ENCODE measurements around the gene CSF1.

The CSF1 gene

DNA sequence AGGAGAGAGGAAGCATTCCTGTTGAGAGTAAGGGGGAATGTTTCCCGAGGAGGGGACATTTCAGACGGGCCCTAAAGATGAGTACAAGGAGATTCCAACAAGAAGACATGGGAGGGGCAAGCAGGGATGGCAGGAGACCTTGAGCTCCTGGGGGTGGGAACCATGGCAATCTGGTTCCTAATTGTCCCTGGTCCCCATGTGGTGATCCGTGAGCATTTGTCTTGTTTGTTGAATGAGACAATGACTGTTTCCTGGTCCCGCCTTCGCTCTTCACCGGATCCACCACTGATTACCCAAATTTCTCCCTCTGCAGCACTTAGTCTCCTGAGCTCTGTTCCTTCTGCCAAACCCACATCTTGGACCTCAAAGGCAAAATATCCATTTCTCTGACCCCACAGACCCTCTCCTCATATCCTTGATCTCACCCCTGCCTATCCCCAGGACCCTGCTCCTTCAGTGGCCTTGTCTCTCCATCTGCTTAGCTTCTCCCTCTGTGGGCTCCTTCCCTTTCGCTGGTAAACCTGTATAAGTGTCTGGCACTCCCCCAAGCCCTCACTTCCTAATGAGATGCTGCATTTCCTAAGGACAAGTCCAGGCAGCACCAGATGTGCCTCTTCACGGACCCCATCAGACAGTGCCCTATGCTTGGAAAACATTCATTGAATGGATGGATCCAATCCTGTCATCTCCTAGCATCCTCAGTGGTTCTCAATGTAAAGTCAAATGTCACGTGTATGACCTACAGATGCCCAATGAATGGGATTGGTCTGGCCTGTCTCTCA is 8.3 kb upstream of the CSF1 start:
- Histone ChIP-seq H3K27ac (ENCODE audit: poor library complexity, severe bottlenecking) (no peak overlapping the region), H3K4me3 (ENCODE audit: severe bottlenecking) (no peak overlapping the region), H3K27me3 (ENCODE audit: insufficient read depth, poor library complexity, severe bottlenecking) (no peaks in the 10 kb centered on the region), H3K9me3 (ENCODE audit: severe bottlenecking) (no peaks in the 10 kb centered on the region), H3K4me1 (ENCODE audit: insufficient read depth, poor library complexity, severe bottlenecking) (no peaks in the 10 kb centered on the region), H3K36me3 (ENCODE audit: low read depth) (no peaks in the 10 kb centered on the region)
- DNase-seq (ENCODE audit: low spot score) = no peak
- no peak for ATAC-seq (ENCODE audit: low read depth)
- TF ChIP-seq, protein P1, sequence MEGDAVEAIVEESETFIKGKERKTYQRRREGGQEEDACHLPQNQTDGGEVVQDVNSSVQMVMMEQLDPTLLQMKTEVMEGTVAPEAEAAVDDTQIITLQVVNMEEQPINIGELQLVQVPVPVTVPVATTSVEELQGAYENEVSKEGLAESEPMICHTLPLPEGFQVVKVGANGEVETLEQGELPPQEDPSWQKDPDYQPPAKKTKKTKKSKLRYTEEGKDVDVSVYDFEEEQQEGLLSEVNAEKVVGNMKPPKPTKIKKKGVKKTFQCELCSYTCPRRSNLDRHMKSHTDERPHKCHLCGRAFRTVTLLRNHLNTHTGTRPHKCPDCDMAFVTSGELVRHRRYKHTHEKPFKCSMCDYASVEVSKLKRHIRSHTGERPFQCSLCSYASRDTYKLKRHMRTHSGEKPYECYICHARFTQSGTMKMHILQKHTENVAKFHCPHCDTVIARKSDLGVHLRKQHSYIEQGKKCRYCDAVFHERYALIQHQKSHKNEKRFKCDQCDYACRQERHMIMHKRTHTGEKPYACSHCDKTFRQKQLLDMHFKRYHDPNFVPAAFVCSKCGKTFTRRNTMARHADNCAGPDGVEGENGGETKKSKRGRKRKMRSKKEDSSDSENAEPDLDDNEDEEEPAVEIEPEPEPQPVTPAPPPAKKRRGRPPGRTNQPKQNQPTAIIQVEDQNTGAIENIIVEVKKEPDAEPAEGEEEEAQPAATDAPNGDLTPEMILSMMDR (IDR thresholded peaks at IDR 0.05; ENCODE audit: poor library complexity, severe bottlenecking) = no peak

DNA sequence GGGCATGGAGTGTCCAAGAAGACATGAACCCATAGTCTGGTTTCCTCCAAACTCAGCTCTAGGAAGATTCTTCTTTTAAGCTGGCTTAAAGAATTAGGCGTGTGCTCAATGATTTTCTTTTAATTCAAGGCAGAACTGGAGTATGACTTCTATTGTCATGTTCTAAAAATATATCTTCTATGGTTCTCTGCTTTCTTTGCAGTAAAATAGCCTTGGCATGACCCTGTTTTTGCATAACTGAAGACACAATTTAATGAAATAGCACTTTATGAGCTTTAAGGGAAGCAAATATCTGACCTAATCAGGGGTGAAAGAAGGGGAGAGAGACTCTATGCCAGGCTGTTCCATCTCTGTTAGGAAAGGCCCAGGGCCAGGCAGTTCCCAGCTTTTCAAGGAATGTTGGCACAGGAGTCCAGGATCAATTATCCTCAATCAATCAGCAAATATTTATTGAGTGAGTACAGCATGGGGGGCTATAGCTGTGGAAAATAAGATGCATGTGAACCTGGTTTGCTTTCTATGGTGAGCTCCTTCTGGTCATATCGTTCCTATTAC is 7.2 kb upstream of the CSF1 start:
- no peak overlapping the region for H3K27ac ChIP-seq (ENCODE audit: poor library complexity, severe bottlenecking)
- DNase-seq (ENCODE audit: low spot score) (no peak), ATAC-seq (ENCODE audit: low read depth) (no peak)
- no peaks in the 10 kb centered on the region for H3K27me3 ChIP-seq (ENCODE audit: insufficient read depth, poor library complexity, severe bottlenecking)
- H3K4me1 ChIP-seq (ENCODE audit: insufficient read depth, poor library complexity, severe bottlenecking) = no peaks in the 10 kb centered on the region
- H3K9me3 ChIP-seq (ENCODE audit: severe bottlenecking) = no peaks in the 10 kb centered on the region
- TF ChIP-seq, protein P1 (IDR thresholded peaks at IDR 0.05; ENCODE audit: poor library complexity, severe bottlenecking) = no peak
- no peaks in the 10 kb centered on the region for H3K36me3 ChIP-seq (ENCODE audit: low read depth)
- no peak overlapping the region for H3K4me3 ChIP-seq (ENCODE audit: severe bottlenecking)

DNA sequence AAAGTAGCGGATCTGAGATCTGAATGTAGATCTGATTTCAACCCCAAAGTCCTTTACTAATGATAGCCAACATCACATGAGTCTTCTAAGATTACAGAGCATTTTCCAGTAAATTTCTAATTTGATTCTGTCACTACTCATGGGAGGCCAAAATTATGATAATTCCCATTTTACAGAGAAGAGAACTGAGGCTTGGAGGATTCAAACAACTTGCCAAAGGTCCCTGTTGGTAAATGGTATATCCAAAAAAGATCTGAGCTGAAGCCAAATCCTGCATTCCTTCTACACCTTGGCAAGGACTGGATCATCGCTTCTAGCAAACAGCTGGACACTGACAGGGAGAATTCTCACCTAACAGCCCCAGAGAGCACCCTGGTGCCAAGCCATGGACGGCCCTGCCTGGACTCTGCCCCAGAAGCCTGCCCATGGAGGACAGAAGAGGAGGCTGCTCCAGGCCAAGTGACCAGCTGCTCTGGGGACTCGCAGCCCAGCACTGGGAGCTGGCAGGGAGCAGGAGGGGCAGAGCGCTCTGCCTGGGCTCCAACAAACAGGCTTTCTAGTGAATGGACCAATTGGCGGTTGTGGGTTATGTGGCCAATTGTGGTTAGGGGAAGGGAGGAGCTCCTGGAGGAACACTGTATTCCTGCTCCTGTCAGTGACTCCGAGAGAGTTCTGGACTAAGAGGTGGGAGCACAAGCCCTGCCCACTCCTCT is 6.4 kb upstream of the CSF1 start:
- ATAC-seq (ENCODE audit: low read depth) = no peak
- H3K9me3 ChIP-seq (ENCODE audit: severe bottlenecking) = no peaks in the 10 kb centered on the region
- TF ChIP-seq, protein P1 (IDR thresholded peaks at IDR 0.05; ENCODE audit: poor library complexity, severe bottlenecking) = no peak
- no peak for DNase-seq (ENCODE audit: low spot score)
- H3K27ac ChIP-seq (ENCODE audit: poor library complexity, severe bottlenecking) = no peak overlapping the region
- H3K4me3 ChIP-seq (ENCODE audit: severe bottlenecking) = no peak overlapping the region
- H3K36me3 ChIP-seq (ENCODE audit: low read depth) = no peaks in the 10 kb centered on the region
- no peaks in the 10 kb centered on the region for H3K27me3 ChIP-seq (ENCODE audit: insufficient read depth, poor library complexity, severe bottlenecking)
- no peaks in the 10 kb centered on the region for H3K4me1 ChIP-seq (ENCODE audit: insufficient read depth, poor library complexity, severe bottlenecking)

DNA sequence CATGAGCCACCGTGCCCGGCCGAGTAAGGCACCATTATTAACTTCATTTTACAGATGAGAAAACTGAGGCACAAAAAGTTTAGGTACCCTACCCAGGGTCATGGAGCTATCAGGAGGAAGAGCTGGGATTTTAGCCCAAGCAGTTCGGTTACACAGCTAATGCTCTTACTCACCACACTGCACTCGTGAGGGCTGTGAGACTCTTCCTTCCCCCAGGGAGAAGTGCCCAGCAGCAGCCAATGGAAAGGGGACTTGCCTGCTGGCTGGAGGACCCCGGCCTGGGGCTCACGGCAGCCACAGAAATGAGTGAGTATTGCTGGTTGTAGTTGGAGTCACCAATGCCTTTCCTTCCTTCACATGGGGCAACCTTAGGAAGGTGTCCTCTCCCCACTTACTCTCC is 5.2 kb upstream of the CSF1 start:
- DNase-seq (ENCODE audit: low spot score) = no peak
- H3K9me3 ChIP-seq (ENCODE audit: severe bottlenecking) = no peaks in the 10 kb centered on the region
- peaks cover 5% of the 10 kb centered on the region for H3K4me1 ChIP-seq (ENCODE audit: insufficient read depth, poor library complexity, severe bottlenecking)
- H3K27ac ChIP-seq (ENCODE audit: poor library complexity, severe bottlenecking) = no peak overlapping the region
- TF ChIP-seq, protein P1 (IDR thresholded peaks at IDR 0.05; ENCODE audit: poor library complexity, severe bottlenecking) = no peak
- no peak for ATAC-seq (ENCODE audit: low read depth)
- H3K4me3 ChIP-seq (ENCODE audit: severe bottlenecking) = no peak overlapping the region
- no peaks in the 10 kb centered on the region for H3K27me3 ChIP-seq (ENCODE audit: insufficient read depth, poor library complexity, severe bottlenecking)
- H3K36me3 ChIP-seq (ENCODE audit: low read depth) = no peaks in the 10 kb centered on the region

Measured in RWPE2 (cell line).